ENCODE measurements around the gene PPP1R3F. TPM values are rescaled to one million over a fixed set of nuclear protein-coding genes. Genes with fewer than 3 reads are reported as not detected.

Gene PPP1R3F
- total RNA-seq, 1 experiment from 2014 or later = 7.3 TPM

- Histone ChIP-seq H3K23ac (ENCODE audit: insufficient read length, low read depth, low read length) (no peak overlapping the region), H3K9me3 (ENCODE audit: control insufficient read depth, low read depth, low read length) (peaks cover 28% of the 10 kb centered on the region), H3K9ac (ENCODE audit: extremely low read depth, insufficient read length, low read length) (no peak overlapping the region), H3K4me1 (ENCODE audit: insufficient read depth, low read length) (no peaks in the 10 kb centered on the region), H3K56ac (ENCODE audit: insufficient read length, low read depth, low read length) (no peak overlapping the region), H2BK5ac (ENCODE audit: insufficient read length, low read length) (no peak overlapping the region), H3K79me2 (ENCODE audit: insufficient read depth, low read length) (no peaks in the 10 kb centered on the region), H2BK12ac (ENCODE audit: insufficient read length, low read depth, low read length) (no peak overlapping the region), H3K14ac (ENCODE audit: insufficient read depth, low read length) (no peak overlapping the region), H3K79me1 (ENCODE audit: insufficient read depth, low read depth, low read length, poor library complexity, severe bottlenecking) (no peaks in the 10 kb centered on the region), H3T11ph (ENCODE audit: low read length) (no peak overlapping the region), H2AK5ac (ENCODE audit: insufficient read length, low read length) (no peak overlapping the region), H3K27ac (ENCODE audit: insufficient read length, low read depth, low read length) (no peak overlapping the region), H4K91ac (ENCODE audit: insufficient read length, low read depth, low read length) (no peak overlapping the region), H2BK120ac (ENCODE audit: low read depth, low read length, poor library complexity, severe bottlenecking) (no peak overlapping the region), H3K23me2 (ENCODE audit: insufficient read length, low read depth, low read length, poor library complexity, severe bottlenecking) (no peaks in the 10 kb centered on the region), H4K8ac (replicated peaks; ENCODE audit: insufficient read length, low read depth, low read length) (no peak overlapping the region), H3K18ac (ENCODE audit: insufficient read length, low read depth, low read length) (no peak overlapping the region), H2BK20ac (ENCODE audit: low read depth, low read length, poor library complexity, severe bottlenecking) (no peak overlapping the region), H3K4ac (ENCODE audit: low read depth, low read length) (no peak overlapping the region), H4K5ac (ENCODE audit: insufficient read length, low read depth, low read length) (no peak overlapping the region), H3K27me3 (ENCODE audit: insufficient read depth, low read length) (no peaks in the 10 kb centered on the region), H2AFZ (ENCODE audit: low read length) (no peak overlapping the region), H2BK15ac (ENCODE audit: low read depth, low read length) (no peak overlapping the region), H4K20me1 (ENCODE audit: control insufficient read depth, insufficient read depth, insufficient read length) (no peaks in the 10 kb centered on the region), H3K4me2 (ENCODE audit: insufficient read depth, insufficient read length, low read length) (no peak overlapping the region)
- peaks cover 0 to 2% (median 1%) of the 10 kb centered on the region in 3 experiments; a peak in 5 of 7 replicates for H3K36me3 Mint-ChIP-seq (ENCODE audit: insufficient read depth in 1 of 3, low read depth in 3 of 3)
- no peak overlapping the region for H3K4me3 Mint-ChIP-seq
- peaks cover 2% of the 10 kb centered on the region for H3K27me3 Mint-ChIP-seq (ENCODE audit: low read depth)
- no CpG with 5 or more reads among the region's 7 CpGs for WGBS (ENCODE audit: extremely low coverage, insufficient read length, low lambda C conversion rate)
- no peak for TF ChIP-seq CTCF (conservative IDR thresholded peaks at IDR 0.05)
- DNase-seq = no peak
- H3K4me1 Mint-ChIP-seq = peaks cover 5 to 6% of the 10 kb centered on the region in 2 experiments
- H3K9me3 Mint-ChIP-seq = peaks cover 52 to 76% of the 10 kb centered on the region in 2 experiments
- H3K27ac Mint-ChIP-seq = no peak overlapping the region
Observed at GRCh38 chrX:49290215-49290614, 20.6 kb downstream of the PPP1R3F start.

All from H9 (cell line).